Loucy (cell line): ENCODE measurements around the gene EDAR.

Experiments
- H2AFZ ChIP-seq: fragments of 200-600 bp; sonication (generic); 2 replicates; pipeline ENCODE4 v1.6.0; 2016; ENCODE audit warnings: antibody characterized with exemption, mild to moderate bottlenecking, low read length, moderate library complexity
- H3F3A ChIP-seq: fragments of 200-600 bp; 2 replicates; pipeline ENCODE4 v1.6.0; 2016; ENCODE audit warnings: antibody characterized with exemption, low read depth, mild to moderate bottlenecking
- H3K27me3 ChIP-seq: fragments of 200-600 bp; sonication (generic); 2 replicates; pipeline ENCODE4 v1.6.1; 2014; ENCODE audit warnings: low read length, mild to moderate bottlenecking; ENCODE audit not compliant: insufficient read depth, poor library complexity, severe bottlenecking
- H3K36me3 ChIP-seq: fragments of 200-600 bp; sonication (generic); 2 replicates; pipeline ENCODE4 v1.6.1; 2016; ENCODE audit warnings: low read length; ENCODE audit not compliant: insufficient read depth
- H3K4me1 ChIP-seq: fragments of 200-600 bp; sonication (generic); 2 replicates; pipeline ENCODE4 v1.5.1; 2014; ENCODE audit warnings: low read length, mild to moderate bottlenecking; ENCODE audit not compliant: insufficient read depth, poor library complexity, severe bottlenecking
- H3K4me2 ChIP-seq: fragments of 200-600 bp; sonication (generic); 2 replicates; pipeline ENCODE4 v1.6.0; 2014; ENCODE audit warnings: antibody characterized with exemption, low read length, low read depth, mild to moderate bottlenecking; ENCODE audit not compliant: poor library complexity, severe bottlenecking
- H3K4me3 ChIP-seq: fragments of 200-600 bp; sonication (generic); 2 replicates; pipeline ENCODE4 v1.5.1; 2014; ENCODE audit warnings: low read length, mild to moderate bottlenecking, mixed read lengths; ENCODE audit not compliant: poor library complexity, severe bottlenecking
- H3K79me2 ChIP-seq: fragments of 200-600 bp; sonication (generic); 2 replicates; pipeline ENCODE4 v1.6.1; 2014; ENCODE audit warnings: low read length; ENCODE audit not compliant: insufficient read depth
- H3K9ac ChIP-seq: fragments of 200-600 bp; sonication (generic); 2 replicates; pipeline ENCODE4 v1.6.0; 2014; ENCODE audit warnings: mild to moderate bottlenecking, low read depth, low read length, moderate library complexity; ENCODE audit not compliant: poor library complexity, severe bottlenecking
- H3K9me2 ChIP-seq: fragments of 200-600 bp; sonication (generic); replicated peaks from 2 replicates; pipeline ENCODE4 v1.6.1; 2016; ENCODE audit warnings: low read depth, low read length, mixed read lengths
- H3K9me3 ChIP-seq: fragments of 200-600 bp; sonication (generic); 2 replicates; pipeline ENCODE4 v1.6.1; 2014; ENCODE audit warnings: mild to moderate bottlenecking, antibody characterized with exemption, low read length, low read depth; ENCODE audit not compliant: insufficient read depth
- H4K20me1 ChIP-seq: fragments of 200-600 bp; sonication (generic); 2 replicates; pipeline ENCODE4 v1.6.0; 2014; ENCODE audit warnings: antibody characterized with exemption, low read length, mild to moderate bottlenecking; ENCODE audit not compliant: insufficient read depth, poor library complexity, severe bottlenecking
- EZH2phosphoT487 ChIP-seq: fragments of 200-600 bp; IDR thresholded peaks from 2 replicates; pipeline ENCODE4 v1.6.1; 2018; ENCODE audit warnings: antibody characterized with exemption, mild to moderate bottlenecking, moderate library complexity, borderline replicate concordance
- TF ChIP-seq, protein P1 (sequence below): fragments of 200-600 bp; sonication (generic); conservative IDR thresholded peaks from 2 replicates; pipeline ENCODE4 v1.5.1; 2014; ENCODE audit warnings: mild to moderate bottlenecking, antibody characterized with exemption, low read length

The EDAR gene

DNA sequence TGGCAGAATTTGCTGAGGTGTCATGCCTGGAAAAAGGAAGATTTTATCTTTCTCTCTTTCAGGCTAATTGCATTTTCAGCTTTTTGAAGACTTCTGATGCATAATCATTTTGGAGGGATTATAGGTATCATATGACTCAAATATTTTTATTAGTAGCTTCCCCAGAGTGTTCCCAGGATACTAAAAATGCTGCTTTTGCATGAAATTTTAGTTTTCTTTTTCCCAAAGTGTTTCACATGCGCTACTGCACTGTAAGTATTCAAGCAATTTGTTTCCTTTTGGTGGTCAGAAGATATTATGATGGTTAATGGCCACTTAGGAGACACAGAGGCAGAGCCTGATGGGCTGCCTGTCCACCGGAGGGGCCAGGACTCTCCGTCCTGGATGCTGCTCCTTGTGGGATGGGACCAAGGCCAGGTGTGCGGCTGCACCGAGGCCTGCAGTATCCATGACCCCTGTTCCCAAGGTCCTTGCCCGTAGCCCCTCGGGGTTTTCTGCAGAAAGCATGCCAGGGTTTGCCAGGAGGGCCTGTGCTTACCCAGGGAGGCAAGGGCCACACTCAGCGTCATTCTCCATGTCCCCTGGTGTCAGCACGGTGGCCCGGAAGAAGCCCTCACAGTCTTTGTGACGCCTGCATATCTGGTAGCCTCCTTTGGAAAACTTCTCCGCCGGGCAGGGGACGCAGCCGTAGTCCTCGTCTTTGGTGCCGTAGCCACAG is 60.2 kb downstream of the EDAR start:
- H4K20me1 ChIP-seq = no peaks in the 10 kb centered on the region
- no peak for TF ChIP-seq EZH2phosphoT487
- TF ChIP-seq, protein P1, sequence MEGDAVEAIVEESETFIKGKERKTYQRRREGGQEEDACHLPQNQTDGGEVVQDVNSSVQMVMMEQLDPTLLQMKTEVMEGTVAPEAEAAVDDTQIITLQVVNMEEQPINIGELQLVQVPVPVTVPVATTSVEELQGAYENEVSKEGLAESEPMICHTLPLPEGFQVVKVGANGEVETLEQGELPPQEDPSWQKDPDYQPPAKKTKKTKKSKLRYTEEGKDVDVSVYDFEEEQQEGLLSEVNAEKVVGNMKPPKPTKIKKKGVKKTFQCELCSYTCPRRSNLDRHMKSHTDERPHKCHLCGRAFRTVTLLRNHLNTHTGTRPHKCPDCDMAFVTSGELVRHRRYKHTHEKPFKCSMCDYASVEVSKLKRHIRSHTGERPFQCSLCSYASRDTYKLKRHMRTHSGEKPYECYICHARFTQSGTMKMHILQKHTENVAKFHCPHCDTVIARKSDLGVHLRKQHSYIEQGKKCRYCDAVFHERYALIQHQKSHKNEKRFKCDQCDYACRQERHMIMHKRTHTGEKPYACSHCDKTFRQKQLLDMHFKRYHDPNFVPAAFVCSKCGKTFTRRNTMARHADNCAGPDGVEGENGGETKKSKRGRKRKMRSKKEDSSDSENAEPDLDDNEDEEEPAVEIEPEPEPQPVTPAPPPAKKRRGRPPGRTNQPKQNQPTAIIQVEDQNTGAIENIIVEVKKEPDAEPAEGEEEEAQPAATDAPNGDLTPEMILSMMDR = no peak

DNA sequence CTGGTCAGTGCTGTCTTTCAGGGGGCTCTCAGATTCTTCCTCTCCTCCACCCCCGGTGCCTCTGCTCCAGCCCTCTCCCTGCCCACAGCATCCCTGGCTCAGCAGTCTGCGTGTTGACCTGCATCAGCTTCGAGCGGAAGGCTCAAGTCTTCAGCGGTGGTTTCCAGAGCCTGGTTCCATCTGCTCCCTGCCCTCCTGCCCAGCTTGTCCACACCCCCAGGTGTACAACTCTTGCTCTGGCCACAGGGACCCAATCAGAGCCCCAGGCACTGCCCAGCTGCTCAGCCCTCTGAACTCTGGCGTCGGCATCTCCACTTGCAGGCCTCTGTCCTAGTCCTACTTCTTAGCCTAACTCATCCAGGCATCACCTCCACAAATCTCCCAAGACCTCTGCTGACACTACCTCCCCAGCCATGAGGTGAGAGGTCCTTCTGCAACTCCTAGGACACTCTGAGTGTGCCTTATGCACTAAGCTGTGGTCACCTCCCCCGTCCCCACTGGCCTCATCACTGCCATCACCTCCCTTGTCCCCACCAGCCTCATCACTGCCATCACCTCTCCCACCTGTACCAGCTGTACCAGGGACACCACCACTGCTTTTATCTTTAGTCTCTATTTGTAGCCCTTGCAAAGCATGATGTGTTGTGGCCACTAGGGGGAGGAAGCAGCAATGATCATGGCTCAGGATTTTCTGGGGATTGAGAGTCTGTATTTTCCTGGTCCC is 60.9 kb downstream of the EDAR start:
- no peaks in the 10 kb centered on the region for H3K4me1 ChIP-seq
- H3K9me2 ChIP-seq = no peaks in the 10 kb centered on the region
- TF ChIP-seq, protein P1 = peak; percentile 95
- TF ChIP-seq EZH2phosphoT487 = no peak
- H3K9ac ChIP-seq = no peak overlapping the region
- no peaks in the 10 kb centered on the region for H3K27me3 ChIP-seq
- H3K9me3 ChIP-seq = no peaks in the 10 kb centered on the region
- H3K36me3 ChIP-seq = no peaks in the 10 kb centered on the region
- no peak overlapping the region for H3K4me3 ChIP-seq
- no peak overlapping the region for H2AFZ ChIP-seq
- H3K4me2 ChIP-seq = no peak overlapping the region
- no peaks in the 10 kb centered on the region for H3K79me2 ChIP-seq
- no peaks in the 10 kb centered on the region for H3F3A ChIP-seq
- H4K20me1 ChIP-seq = no peaks in the 10 kb centered on the region

More for the DNA sequence above, 60.2 kb downstream of the EDAR start:
- H3K4me1 ChIP-seq = no peaks in the 10 kb centered on the region
- no peak overlapping the region for H2AFZ ChIP-seq
- no peaks in the 10 kb centered on the region for H3K9me2 ChIP-seq
- no peaks in the 10 kb centered on the region for H3K9me3 ChIP-seq
- H3K79me2 ChIP-seq = no peaks in the 10 kb centered on the region
- no peak overlapping the region for H3K4me2 ChIP-seq
- H3F3A ChIP-seq = no peaks in the 10 kb centered on the region
- no peak overlapping the region for H3K4me3 ChIP-seq
- no peak overlapping the region for H3K9ac ChIP-seq
- no peaks in the 10 kb centered on the region for H3K36me3 ChIP-seq
- no peaks in the 10 kb centered on the region for H3K27me3 ChIP-seq

DNA sequence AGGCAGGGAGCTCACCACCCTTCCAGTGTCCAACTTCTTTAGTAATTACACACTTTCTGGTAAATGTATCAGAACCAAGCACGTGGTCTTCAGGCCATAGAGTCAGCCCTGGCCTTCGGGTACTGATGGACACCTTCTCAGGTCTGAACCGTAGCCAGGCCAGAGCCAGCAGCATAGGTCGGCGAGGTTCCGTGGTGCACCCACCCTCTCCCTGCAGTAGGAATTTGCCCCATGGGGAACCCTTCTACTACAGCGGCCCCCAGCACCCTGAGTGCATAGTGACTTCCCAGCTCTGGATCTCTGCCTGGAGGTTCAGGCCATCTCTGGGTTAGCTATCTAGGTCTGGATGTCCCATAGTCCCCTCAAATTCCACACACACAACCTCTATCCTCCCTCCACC is 61.6 kb downstream of the EDAR start:
- Histone ChIP-seq H3K4me3 (no peak overlapping the region), H2AFZ (no peak overlapping the region), H3K4me1 (no peaks in the 10 kb centered on the region), H3K36me3 (no peaks in the 10 kb centered on the region), H3K79me2 (no peaks in the 10 kb centered on the region), H3K9me2 (no peaks in the 10 kb centered on the region), H3K4me2 (no peak overlapping the region), H4K20me1 (no peaks in the 10 kb centered on the region), H3K9ac (no peak overlapping the region), H3F3A (no peaks in the 10 kb centered on the region), H3K27me3 (no peaks in the 10 kb centered on the region), H3K9me3 (no peaks in the 10 kb centered on the region)
- TF ChIP-seq, protein P1 = no peak
- no peak for TF ChIP-seq EZH2phosphoT487
